NCI-H187 treated with DMSO at 0.1 percent for 48 hours (cell line): ENCODE data around the gene SRRM3.
"Not testable (repeated sequence)": the region's sequence is repeated elsewhere in the genome, so short reads cannot be mapped to it uniquely, and the experiment has no call there.

ENCODE experiments used
- DNase-seq: peaks from one replicate; lab custom pipeline; 2025; lab: John Stamatoyannopoulos, UW

SRRM3 gene

DNA sequence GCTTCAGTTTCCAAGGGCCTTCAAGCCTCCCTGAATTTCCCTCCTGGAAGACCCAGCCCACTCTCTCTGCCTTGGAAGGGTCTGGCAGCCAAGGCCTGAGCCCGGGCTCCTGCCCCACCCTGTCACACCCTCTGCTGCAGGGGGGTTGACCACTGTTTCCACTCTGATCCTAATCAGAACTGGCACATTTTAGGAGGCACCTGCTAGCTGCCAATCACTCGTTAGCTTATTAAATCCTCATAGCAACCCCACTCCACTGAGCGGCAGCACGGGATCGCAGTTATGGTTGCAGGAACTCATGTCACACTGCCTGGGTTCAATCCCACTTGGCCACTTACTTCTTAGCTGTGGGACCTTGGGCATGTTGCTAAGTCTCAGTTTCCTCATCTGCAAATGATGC is 113.7 kb downstream of the SRRM3 start:
- DNase-seq: no peak

- DNase-seq: no peak
Measured at GRCh38 chr7:76316984-76317781, 115.5 kb downstream of the SRRM3 start.

DNA sequence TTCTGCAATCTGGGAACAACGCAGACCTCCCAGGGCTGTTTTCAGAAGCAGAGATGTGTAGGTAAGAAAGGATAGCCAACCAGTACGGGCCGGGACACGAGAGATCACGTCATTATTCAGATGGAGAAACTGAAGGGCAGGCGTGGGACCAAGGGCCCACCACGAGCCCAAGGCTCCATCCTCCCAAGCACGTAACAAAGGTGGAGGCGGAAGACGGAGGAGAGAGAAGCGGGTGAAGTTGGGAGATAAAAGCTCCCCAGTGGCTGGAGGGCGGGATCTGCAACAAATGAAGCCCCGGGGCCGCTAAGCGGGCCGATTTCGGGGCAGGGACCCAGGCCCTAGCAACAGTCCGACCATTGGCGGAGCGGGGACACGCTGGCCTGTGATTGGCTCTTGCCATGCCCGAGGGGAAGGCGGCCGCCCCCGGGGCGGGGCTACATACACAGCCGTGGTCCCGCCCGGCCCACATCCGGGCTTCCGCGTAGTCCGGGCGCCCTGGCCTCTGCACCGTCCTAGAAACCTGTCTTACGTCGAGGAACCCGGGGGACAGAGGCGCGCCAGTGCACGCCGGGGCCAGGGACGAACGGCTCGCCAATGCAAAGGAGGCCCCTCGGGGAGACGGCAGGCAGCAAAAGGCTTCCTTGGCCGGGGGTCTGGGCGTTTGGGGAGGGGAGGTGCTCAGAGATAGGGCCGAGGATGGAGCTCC is 116.2 kb downstream of the SRRM3 start:
- peak; percentile 90 for DNase-seq

DNA sequence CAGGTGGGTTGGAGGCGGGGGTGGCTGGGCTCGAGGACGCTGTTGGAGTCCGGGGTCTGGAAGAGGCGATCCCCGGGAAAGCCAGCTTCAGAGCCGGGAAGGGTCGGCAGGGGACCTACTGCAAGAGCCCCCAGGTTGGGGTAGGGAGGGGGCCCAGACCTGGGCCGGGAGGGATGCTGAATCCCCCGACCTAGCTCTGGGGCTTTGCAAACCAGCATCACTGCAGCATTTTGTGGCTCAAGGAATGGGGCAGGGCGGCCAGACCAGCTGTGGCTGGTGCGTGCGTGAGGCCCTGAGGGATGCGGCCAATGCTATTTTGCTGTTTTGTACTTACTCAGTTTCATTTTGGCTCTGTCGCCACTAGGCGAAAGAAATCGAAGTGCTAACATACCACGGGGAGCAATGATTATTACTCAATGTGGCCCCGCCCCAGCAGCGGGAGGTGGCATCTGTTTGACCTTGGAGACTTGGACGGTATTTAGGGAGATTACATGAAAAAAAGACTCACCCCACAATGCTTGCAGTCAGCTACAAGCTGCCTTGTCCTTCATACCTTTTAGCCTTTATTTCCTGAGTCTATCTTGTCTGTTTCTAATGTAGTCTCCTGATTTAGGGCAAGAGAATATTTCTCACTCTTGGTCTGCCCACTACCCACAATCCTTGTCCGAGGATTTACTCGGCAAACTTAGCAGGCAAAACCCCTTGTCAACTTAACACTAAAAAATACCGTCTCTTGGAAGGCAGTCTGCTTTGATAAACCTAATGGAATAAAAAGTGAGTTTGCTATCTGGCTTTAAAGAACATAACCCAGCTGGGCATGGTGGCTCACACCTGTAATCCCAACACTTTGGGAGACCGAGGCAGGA is 117.0 kb downstream of the SRRM3 start:
- DNase-seq: no peak

- DNase-seq: no peak
Measured at GRCh38 chr7:76325092-76325491, 123.4 kb downstream of the SRRM3 start.

- DNase-seq: no peak
Measured at GRCh38 chr7:76325811-76326210, 124.1 kb downstream of the SRRM3 start.

GRCh38 chr7:76326646-76327233 is 125.0 kb downstream of the SRRM3 start:
- DNase-seq: no peak

GRCh38 chr7:76327610-76328009 is 125.9 kb downstream of the SRRM3 start:
- no peak for DNase-seq

- no peak for DNase-seq
Measured at GRCh38 chr7:76328389-76328788, 126.7 kb downstream of the SRRM3 start.

- no peak for DNase-seq
Measured at GRCh38 chr7:76329479-76329878, 127.8 kb downstream of the SRRM3 start.

DNA sequence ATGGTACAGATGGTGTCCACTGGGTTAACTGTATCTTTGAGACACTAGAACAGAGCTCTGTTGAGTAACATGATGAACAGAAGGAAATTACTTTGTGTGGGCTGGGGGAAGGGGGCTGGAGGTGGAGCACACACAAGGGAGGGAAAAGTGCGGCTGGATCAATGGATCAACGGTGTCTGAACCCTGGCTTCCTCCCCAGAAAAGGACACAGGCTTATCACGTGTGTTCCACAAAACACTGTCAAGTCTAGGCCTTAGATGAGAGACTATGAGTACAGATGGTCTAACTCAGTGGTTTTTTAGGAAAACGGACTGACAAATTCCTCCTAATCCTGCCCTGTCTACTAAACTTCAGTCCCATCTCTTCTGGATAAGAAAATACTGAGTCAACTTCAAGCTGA is 128.6 kb downstream of the SRRM3 start:
- no peak for DNase-seq

DNA sequence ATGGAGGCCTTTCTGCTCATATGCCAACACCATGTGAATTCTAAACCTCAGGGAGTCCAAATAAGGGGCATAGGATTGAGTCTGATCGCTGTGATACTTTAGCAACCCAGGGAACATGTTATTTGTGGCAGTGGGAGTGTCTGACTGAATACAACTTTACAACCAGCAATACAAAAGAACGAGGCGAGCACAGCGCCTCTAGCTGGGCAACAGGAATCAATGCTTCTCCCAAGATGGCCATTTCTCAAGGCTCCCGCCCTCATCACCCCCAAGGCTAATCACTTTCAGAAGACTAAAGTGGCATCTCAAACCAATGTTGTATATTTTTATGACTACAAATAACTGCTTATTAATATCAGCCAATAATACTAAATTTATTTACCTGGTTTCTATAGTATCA is 129.0 kb downstream of the SRRM3 start:
- DNase-seq: no peak

GRCh38 chr7:76332078-76332477 is 130.4 kb downstream of the SRRM3 start:
- DNase-seq: no peak

DNA sequence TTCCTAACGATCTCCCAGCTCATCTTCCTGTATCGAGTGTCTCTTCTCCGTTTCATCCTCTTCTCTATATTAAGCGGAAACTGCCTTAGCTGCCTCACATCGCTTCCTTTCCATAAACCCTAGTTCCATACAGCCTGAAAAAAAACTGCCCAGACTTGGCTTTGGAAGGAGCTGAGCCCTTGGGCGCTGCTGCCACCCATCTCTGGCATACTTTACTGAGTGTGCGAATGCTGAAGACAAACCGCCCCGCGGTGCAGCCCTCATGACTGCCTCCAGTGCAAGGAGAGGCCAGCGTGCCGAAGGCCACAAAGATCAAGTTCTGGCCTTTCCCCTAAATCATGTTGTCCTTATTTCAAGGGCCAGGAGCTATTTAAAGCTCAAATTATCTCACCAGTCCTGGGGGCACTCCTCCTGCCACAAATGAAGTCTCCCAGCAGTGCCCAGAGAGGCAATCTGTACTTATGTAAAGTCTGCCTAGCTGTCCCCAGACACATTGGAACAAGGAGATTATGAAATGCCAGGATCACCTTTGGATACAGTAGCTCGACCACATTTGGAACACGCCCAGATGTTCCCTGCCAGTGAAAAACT is 131.9 kb downstream of the SRRM3 start:
- DNase-seq: no peak

DNA sequence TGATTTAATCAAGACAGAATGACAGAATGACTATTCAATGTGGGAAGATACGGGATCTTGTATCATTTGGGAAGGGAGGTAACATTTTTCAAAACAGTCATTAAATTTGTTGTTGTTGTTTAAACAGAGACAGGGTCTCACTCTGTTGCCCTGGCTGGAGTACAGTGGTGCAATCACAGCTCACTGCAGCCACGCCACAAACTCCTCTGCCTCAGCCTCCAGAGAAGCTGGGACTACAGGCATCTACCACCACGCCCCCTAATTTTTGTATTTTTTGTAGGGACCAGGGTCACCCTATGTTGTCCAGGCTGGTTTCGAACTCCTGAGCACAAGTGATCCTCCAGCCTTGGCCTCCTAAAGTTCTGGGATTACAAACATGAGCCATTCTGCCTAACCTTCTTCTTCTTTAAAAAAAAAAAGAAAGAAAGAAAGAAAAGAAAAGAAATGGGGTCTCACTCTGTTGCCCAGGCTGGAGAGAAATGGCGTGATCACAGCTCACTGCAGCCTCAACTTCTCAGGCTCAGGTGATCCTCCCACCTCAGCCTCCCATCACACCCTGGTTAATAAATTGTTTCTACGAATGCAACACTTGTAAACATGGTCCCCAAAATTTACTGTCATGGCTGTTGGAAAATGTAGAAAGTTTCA is 132.7 kb downstream of the SRRM3 start:
- no peak for DNase-seq

DNA sequence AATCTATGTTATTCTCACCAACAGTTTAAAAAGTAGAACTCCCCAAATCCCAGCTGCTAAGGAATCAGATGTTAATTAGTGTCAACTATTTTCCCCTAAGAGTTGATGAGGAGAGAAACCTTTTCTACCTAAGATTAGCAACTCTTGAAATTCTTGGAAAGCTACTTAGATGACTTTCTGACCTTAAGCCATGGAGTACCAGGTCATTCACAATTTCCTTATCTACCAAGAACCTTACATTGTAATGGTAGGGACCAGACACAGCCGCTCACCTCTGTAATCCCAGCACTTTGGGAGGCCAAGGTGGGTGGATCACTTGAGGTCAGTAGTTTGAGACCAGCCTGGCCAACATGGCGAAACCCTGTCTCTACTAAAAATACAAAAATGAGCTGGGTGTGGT is 133.7 kb downstream of the SRRM3 start:
- DNase-seq: not testable (repeated sequence)

DNA sequence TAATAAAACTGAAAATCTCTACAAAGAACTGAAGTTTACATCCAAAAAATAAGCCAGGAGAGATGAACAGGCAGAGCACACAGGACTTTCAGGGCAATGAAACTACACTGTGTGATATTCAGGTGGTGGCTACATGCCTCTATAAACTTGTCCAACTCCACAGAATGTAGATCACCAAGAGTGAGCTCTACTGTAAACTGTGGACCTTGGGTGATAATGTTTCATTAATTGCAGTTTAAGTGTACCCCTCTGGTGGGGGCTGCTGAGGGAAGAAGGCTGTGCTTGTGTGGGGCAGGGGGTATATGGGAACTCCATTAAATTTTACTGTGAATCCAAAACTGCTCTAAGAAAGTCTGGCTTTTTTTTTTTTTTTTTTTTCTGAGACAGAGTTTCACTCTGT is 134.4 kb downstream of the SRRM3 start:
- DNase-seq: no peak
